DOHH2 (cell line): ENCODE data around the gene CXCL13.
"Not testable (repeated sequence)": the region's sequence is repeated elsewhere in the genome, so short reads cannot be mapped to it uniquely, and the experiment has no call there.

ENCODE experiments used
- H3F3A ChIP-seq: fragments of 200-600 bp; sonication (generic), shearing (Covaris generic); 2 replicates; pipeline ENCODE4 v1.6.0; 2016; ENCODE audit warnings: antibody characterized with exemption, mild to moderate bottlenecking; ENCODE audit not compliant: control insufficient read depth, insufficient read depth
- H3K27ac ChIP-seq: fragments of 200-600 bp; sonication (generic); 2 replicates; pipeline ENCODE4 v1.5.1; 2014; ENCODE audit warnings: low read depth, mild to moderate bottlenecking, low read length, moderate library complexity
- H3K27me3 ChIP-seq: fragments of 200-600 bp; sonication (generic); 2 replicates; pipeline ENCODE4 v1.6.1; 2014; ENCODE audit warnings: mild to moderate bottlenecking, low read length, mixed read lengths; ENCODE audit not compliant: control insufficient read depth
- H3K36me3 ChIP-seq: fragments of 200-600 bp; sonication (generic); 2 replicates; pipeline ENCODE4 v1.6.1; 2014; ENCODE audit warnings: mild to moderate bottlenecking, low read length, moderate library complexity, mixed read lengths; ENCODE audit not compliant: control insufficient read depth
- H3K4me1 ChIP-seq: fragments of 200-600 bp; sonication (generic); 2 replicates; pipeline ENCODE4 v1.6.1; 2014; ENCODE audit warnings: mild to moderate bottlenecking, low read length, mixed read lengths; ENCODE audit not compliant: control insufficient read depth
- H3K4me2 ChIP-seq: fragments of 200-600 bp; sonication (generic); 2 replicates; pipeline ENCODE4 v1.6.0; 2014; ENCODE audit warnings: mild to moderate bottlenecking, low read length, moderate library complexity
- H3K4me3 ChIP-seq: fragments of 200-600 bp; sonication (generic); 2 replicates; pipeline ENCODE4 v1.5.1; 2014; ENCODE audit warnings: mild to moderate bottlenecking, low read length, mixed read lengths
- H3K79me2 ChIP-seq: fragments of 200-600 bp; sonication (generic); 2 replicates; pipeline ENCODE4 v1.6.1; 2014; ENCODE audit warnings: mild to moderate bottlenecking, low read length, mixed read lengths; ENCODE audit not compliant: control insufficient read depth
- H3K9me2 ChIP-seq: fragments of 200-600 bp; sonication (generic); replicated peaks from 2 replicates; pipeline ENCODE4 v1.6.1; 2014; ENCODE audit warnings: mild to moderate bottlenecking, low read length, mixed read lengths; ENCODE audit not compliant: control insufficient read depth
- H3K9me3 ChIP-seq: fragments of 200-600 bp; sonication (generic); 2 replicates; pipeline ENCODE4 v1.6.1; 2014; ENCODE audit warnings: antibody characterized with exemption, low read length, mixed read lengths; ENCODE audit not compliant: control insufficient read depth, insufficient read depth
- H4K20me1 ChIP-seq: fragments of 200-600 bp; sonication (generic); 2 replicates; pipeline ENCODE4 v1.6.0; 2014; ENCODE audit warnings: low read depth, mild to moderate bottlenecking, antibody characterized with exemption, low read length, moderate library complexity; ENCODE audit not compliant: control insufficient read depth, insufficient read depth
- CTCF ChIP-seq: fragments of 200-600 bp; sonication (generic); IDR thresholded peaks from one replicate; pipeline ENCODE4 v1.5.1; 2014; ENCODE audit warnings: antibody characterized with exemption, mild to moderate bottlenecking, low read depth, low read length; ENCODE audit not compliant: poor library complexity, severe bottlenecking
- EZH2phosphoT487 ChIP-seq: fragments of 200-600 bp; sonication (generic); IDR thresholded peaks from 2 replicates; pipeline ENCODE4 v1.6.1; 2017; ENCODE audit warnings: borderline replicate concordance, mild to moderate bottlenecking, antibody characterized with exemption, low read length, moderate library complexity, mixed read lengths

The CXCL13 gene

GRCh38 chr4:77651820-77652219, 46.2 kb downstream of the CXCL13 start:
- Histone ChIP-seq H3F3A (no peaks in the 10 kb centered on the region), H3K4me1 (peaks cover 18% of the 10 kb centered on the region), H3K9me3 (no peaks in the 10 kb centered on the region), H3K36me3 (no peaks in the 10 kb centered on the region), H3K4me3 (peak overlapping the region; percentile 22; the same call in 1 of the 2 replicates), H3K27ac (peak overlapping the region; percentile 3; the same call in 1 of the 2 replicates), H3K9me2 (no peaks in the 10 kb centered on the region; the same call in 1 of the 2 replicates), H4K20me1 (no peaks in the 10 kb centered on the region), H3K4me2 (peak overlapping the region; percentile 32), H3K27me3 (no peaks in the 10 kb centered on the region), H3K79me2 (no peaks in the 10 kb centered on the region)
- no peak for TF ChIP-seq EZH2phosphoT487
- no peak for TF ChIP-seq CTCF

- peak overlapping the region; percentile 3; the same call in 1 of the 2 replicates for H3K27ac ChIP-seq
- no peaks in the 10 kb centered on the region for H3K79me2 ChIP-seq
- H3K9me3 ChIP-seq, result no peaks in the 10 kb centered on the region
- H3F3A ChIP-seq, result no peaks in the 10 kb centered on the region
- H3K4me1 ChIP-seq, result peaks cover 18% of the 10 kb centered on the region
- no peak for TF ChIP-seq CTCF
- no peak for TF ChIP-seq EZH2phosphoT487
- H3K4me2 ChIP-seq, result peak overlapping the region; percentile 32
- no peaks in the 10 kb centered on the region for H3K27me3 ChIP-seq
- no peaks in the 10 kb centered on the region for H3K36me3 ChIP-seq
- H3K9me2 ChIP-seq, result no peaks in the 10 kb centered on the region; the same call in 1 of the 2 replicates
- peak overlapping the region; percentile 22; the same call in 1 of the 2 replicates for H3K4me3 ChIP-seq
- H4K20me1 ChIP-seq, result no peaks in the 10 kb centered on the region
Measured at GRCh38 chr4:77652237-77652897, 46.7 kb downstream of the CXCL13 start.

DNA sequence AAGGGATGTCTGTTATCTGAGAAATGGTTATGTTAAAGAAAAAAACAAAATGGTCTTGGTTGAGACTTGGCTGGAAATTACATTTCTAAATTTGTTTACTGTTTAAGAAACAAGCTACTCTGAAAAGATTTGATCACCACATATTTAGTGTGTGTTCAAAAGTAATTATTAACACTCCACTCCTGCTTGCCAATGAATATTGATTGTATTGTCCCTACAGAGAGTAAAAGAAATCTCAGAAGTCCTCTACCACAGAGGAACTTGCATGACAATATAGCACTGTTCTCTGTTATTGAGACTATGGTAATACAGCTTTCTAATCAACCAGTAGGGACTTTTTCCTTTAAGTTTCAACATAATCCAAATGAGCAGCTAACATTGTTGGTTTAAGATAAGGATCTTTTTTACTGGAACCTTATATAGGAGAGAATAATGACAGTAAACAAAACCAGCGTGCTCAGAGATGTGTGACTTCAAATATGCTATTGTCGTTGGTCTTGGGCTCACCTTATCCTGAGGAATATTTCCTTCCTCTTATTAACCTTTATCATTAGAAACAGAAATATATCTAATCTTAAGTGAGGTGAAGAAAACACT, 47.6 kb downstream of the CXCL13 start:
- H3K27ac ChIP-seq, result no peak overlapping the region
- no peaks in the 10 kb centered on the region for H3K36me3 ChIP-seq
- H3K9me2 ChIP-seq, result no peaks in the 10 kb centered on the region; the same call in 1 of the 2 replicates
- H3K27me3 ChIP-seq, result no peaks in the 10 kb centered on the region
- TF ChIP-seq EZH2phosphoT487 (no peak), CTCF (no peak)
- H3K4me3 ChIP-seq, result no peak overlapping the region
- no peaks in the 10 kb centered on the region for H4K20me1 ChIP-seq
- no peaks in the 10 kb centered on the region for H3F3A ChIP-seq
- H3K4me1 ChIP-seq, result peaks cover 18% of the 10 kb centered on the region
- no peak overlapping the region for H3K4me2 ChIP-seq
- no peaks in the 10 kb centered on the region for H3K79me2 ChIP-seq
- H3K9me3 ChIP-seq, result no peaks in the 10 kb centered on the region

DNA sequence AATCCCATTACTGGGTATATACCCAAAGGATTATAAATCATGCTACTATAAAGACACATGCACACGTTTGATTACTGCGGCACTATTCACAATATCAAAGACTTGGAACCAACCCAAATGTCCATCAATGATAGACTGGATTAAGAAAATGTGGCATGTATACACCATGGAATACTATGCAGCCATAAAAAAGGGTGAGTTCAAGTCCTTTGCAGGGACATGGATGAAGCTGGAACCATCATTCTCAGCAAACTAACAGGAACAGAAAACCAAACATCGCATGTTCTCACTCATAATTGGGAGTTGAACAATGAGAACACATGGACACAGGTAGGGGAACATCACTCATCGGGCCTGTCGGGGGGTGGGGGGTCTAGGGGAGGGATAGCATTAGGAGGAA, 54.7 kb downstream of the CXCL13 start:
- H3K4me1 ChIP-seq, H3K4me2 ChIP-seq, H3K36me3 ChIP-seq, H4K20me1 ChIP-seq, H3K27me3 ChIP-seq, H3K9me2 ChIP-seq, H3K27ac ChIP-seq, H3K4me3 ChIP-seq, H3F3A ChIP-seq, H3K79me2 ChIP-seq, H3K9me3 ChIP-seq: not testable (repeated sequence)
